ENCODE measurements around the gene ISG20. TPM values are rescaled to one million over a fixed set of nuclear protein-coding genes. Genes with fewer than 3 reads are reported as not detected.

The ISG20 gene
- total and polyA plus RNA-seq, 5 donors from 2014 or later, result 257 to 832 (median 763) TPM

Other genes starting within 250 kb of the ISG20 start
- gene MRPL46, start 171.6 kb upstream of the ISG20 start, total RNA-seq, result 11.8 TPM
- 10 to 100 TPM; 49.9 to 72.9 (median 67.2) TPM for gene MRPL46, start 171.6 kb upstream of the ISG20 start, polyA plus RNA-seq
- 21.8 TPM for gene MRPS11, start 171.3 kb upstream of the ISG20 start, total RNA-seq
- gene MRPS11, start 171.3 kb upstream of the ISG20 start, polyA plus RNA-seq, result 10 to 100 TPM; 48.6 to 64.2 (median 60.5) TPM
- gene DET1, start 92.3 kb upstream of the ISG20 start, total RNA-seq, result 4.6 TPM
- 1 to 10 TPM; 1.0 to 2.2 (median 1.7) TPM for gene DET1, start 92.3 kb upstream of the ISG20 start, polyA plus RNA-seq
- 52.4 TPM for gene AEN, start 17.7 kb upstream of the ISG20 start, total RNA-seq
- gene AEN, start 17.7 kb upstream of the ISG20 start, polyA plus RNA-seq, result 10 to 100 TPM; 28.7 to 37.7 (median 35.4) TPM
- not detected for gene ACAN, start 164.4 kb downstream of the ISG20 start, total RNA-seq
- under 1 TPM in 2 of 4 donors, not detected in 2; 0.06 to 0.32 TPM for gene ACAN, start 164.4 kb downstream of the ISG20 start, polyA plus RNA-seq